ENCODE results near the gene RNF14.
A peak's percentile ranks its signal among the peaks of the same experiment; 100 is the strongest.

- TF ChIP-seq, protein P1, sequence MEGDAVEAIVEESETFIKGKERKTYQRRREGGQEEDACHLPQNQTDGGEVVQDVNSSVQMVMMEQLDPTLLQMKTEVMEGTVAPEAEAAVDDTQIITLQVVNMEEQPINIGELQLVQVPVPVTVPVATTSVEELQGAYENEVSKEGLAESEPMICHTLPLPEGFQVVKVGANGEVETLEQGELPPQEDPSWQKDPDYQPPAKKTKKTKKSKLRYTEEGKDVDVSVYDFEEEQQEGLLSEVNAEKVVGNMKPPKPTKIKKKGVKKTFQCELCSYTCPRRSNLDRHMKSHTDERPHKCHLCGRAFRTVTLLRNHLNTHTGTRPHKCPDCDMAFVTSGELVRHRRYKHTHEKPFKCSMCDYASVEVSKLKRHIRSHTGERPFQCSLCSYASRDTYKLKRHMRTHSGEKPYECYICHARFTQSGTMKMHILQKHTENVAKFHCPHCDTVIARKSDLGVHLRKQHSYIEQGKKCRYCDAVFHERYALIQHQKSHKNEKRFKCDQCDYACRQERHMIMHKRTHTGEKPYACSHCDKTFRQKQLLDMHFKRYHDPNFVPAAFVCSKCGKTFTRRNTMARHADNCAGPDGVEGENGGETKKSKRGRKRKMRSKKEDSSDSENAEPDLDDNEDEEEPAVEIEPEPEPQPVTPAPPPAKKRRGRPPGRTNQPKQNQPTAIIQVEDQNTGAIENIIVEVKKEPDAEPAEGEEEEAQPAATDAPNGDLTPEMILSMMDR (IDR thresholded peaks at IDR 0.05), result peak in 4 of 6 experiments; percentile 12 to 27 (median 20)
- TF ChIP-seq POLR2A (IDR thresholded peaks at IDR 0.05), result no peak
Measured at GRCh38 chr5:141960018-141960417, 8.9 kb upstream of the RNF14 start.
